ENCODE data around the gene ARMH3.
A peak's percentile ranks its signal among the peaks of the same experiment; 100 is the strongest.

Gene ARMH3

GRCh38 chr10:101968940-101969321 lies 87.0 kb downstream of the ARMH3 start:
- no peak for DNase-seq
- H3K4me3 ChIP-seq (ENCODE audit: low read depth, low read length), result no peak overlapping the region
- H3K27ac ChIP-seq, result no peak overlapping the region
- no peak for TF ChIP-seq CTCF (IDR thresholded peaks at IDR 0.05; ENCODE audit: low read depth, low read length, missing control alignments)
- H3K36me3 ChIP-seq (replicated peaks), result no peaks in the 10 kb centered on the region
- in situ Hi-C loops (cut with HindIII; ENCODE audit: low pct_ligation_motif_present, low sequenced_read_pairs), result no loop called here
- H3K27me3 ChIP-seq (replicated peaks), result no peaks in the 10 kb centered on the region

- DNase-seq, result no peak
- TF ChIP-seq CTCF (IDR thresholded peaks at IDR 0.05; ENCODE audit: low read depth, low read length, missing control alignments), result no peak
- H3K27ac ChIP-seq, result no peak overlapping the region
- H3K27me3 ChIP-seq (replicated peaks), result no peaks in the 10 kb centered on the region
- in situ Hi-C loops (cut with HindIII; ENCODE audit: low pct_ligation_motif_present, low sequenced_read_pairs), result no loop called here
- no peak overlapping the region for H3K4me3 ChIP-seq (ENCODE audit: low read depth, low read length)
- no peaks in the 10 kb centered on the region for H3K36me3 ChIP-seq (replicated peaks)
Measured at GRCh38 chr10:101968286-101968939, 87.6 kb downstream of the ARMH3 start.

GRCh38 chr10:101967713-101968112 lies 88.3 kb downstream of the ARMH3 start:
- peak; percentile 28 for DNase-seq
- no peak overlapping the region for H3K4me3 ChIP-seq (ENCODE audit: low read depth, low read length)
- TF ChIP-seq CTCF (IDR thresholded peaks at IDR 0.05; ENCODE audit: low read depth, low read length, missing control alignments), result no peak
- in situ Hi-C loops (cut with HindIII; ENCODE audit: low pct_ligation_motif_present, low sequenced_read_pairs), result no loop called here
- H3K27ac ChIP-seq, result no peak overlapping the region
- no peaks in the 10 kb centered on the region for H3K36me3 ChIP-seq (replicated peaks)
- H3K27me3 ChIP-seq (replicated peaks), result no peaks in the 10 kb centered on the region

GRCh38 chr10:101967119-101967518 lies 88.9 kb downstream of the ARMH3 start:
- Histone ChIP-seq H3K27ac (no peak overlapping the region), H3K4me3 (ENCODE audit: low read depth, low read length) (no peak overlapping the region), H3K27me3 (replicated peaks) (no peaks in the 10 kb centered on the region), H3K36me3 (replicated peaks) (no peaks in the 10 kb centered on the region)
- no peak for TF ChIP-seq CTCF (IDR thresholded peaks at IDR 0.05; ENCODE audit: low read depth, low read length, missing control alignments)
- in situ Hi-C loops (cut with HindIII; ENCODE audit: low pct_ligation_motif_present, low sequenced_read_pairs), result no loop called here
- DNase-seq, result no peak

GRCh38 chr10:101965075-101965765 lies 90.8 kb downstream of the ARMH3 start:
- Histone ChIP-seq H3K36me3 (replicated peaks) (no peaks in the 10 kb centered on the region), H3K27ac (no peak overlapping the region), H3K27me3 (replicated peaks) (no peaks in the 10 kb centered on the region), H3K4me3 (ENCODE audit: low read depth, low read length) (no peak overlapping the region)
- no peak for TF ChIP-seq CTCF (IDR thresholded peaks at IDR 0.05; ENCODE audit: low read depth, low read length, missing control alignments)
- in situ Hi-C loops (cut with HindIII; ENCODE audit: low pct_ligation_motif_present, low sequenced_read_pairs), result no loop called here
- DNase-seq, result no peak
